Panc1 (cell line): ENCODE data around the gene USP53. TPM values are rescaled to one million over a fixed set of nuclear protein-coding genes. Genes with fewer than 3 reads are reported as not detected.

Experiments
- ATAC-seq: fragments of 200-7000 bp; cut with Tn5 transposase; 2 replicates; pipeline ENCODE4 v1.9.1; 2020; ENCODE audit warnings: mild to moderate bottlenecking, moderate library complexity
- BruUV-seq: library from RNA; stranded (reverse); fragments of 400-500 nt; replicated peaks from 2 replicates; lab custom pipeline; 2021; lab: Mats Ljungman, UMichigan
- CTCF ChIA-PET: fragments of 300-600 bp; sonication (Branson Sonifier 250); formaldehyde crosslinking; loops from one replicate; lab custom pipeline; 2022; ENCODE audit warnings: antibody characterized with exemption; lab: Charles Lee
- POLR2A ChIA-PET: fragments of 300-600 bp; sonication (Branson Sonifier 250); formaldehyde crosslinking; loops from one replicate; lab custom pipeline; 2022; ENCODE audit warnings: antibody characterized with exemption; lab: Charles Lee
- DNase-seq: peaks from one replicate; pipeline ENCODE4 v3.0.0-alpha.2; 2010; ENCODE audit warnings: low read depth, low spot score
- H3K27ac ChIP-seq: 2 replicates; pipeline ENCODE4 v1.5.1; 2011; ENCODE audit warnings: mild to moderate bottlenecking, low read length, inconsistent platforms
- H3K27me3 ChIP-seq: fragments of 200-500 bp; sonication (Bioruptor generic); 2 replicates; pipeline ENCODE4 v1.6.0; 2014; ENCODE audit warnings: low read length, inconsistent platforms; ENCODE audit not compliant: control insufficient read depth, insufficient read depth
- H3K36me3 ChIP-seq: fragments of 200-500 bp; sonication (Bioruptor generic); 2 replicates; pipeline ENCODE4 v1.5.1; 2014; ENCODE audit warnings: inconsistent platforms, mild to moderate bottlenecking, low read length, moderate library complexity; ENCODE audit not compliant: control insufficient read depth, insufficient read depth
- H3K4me1 ChIP-seq: 2 replicates; pipeline ENCODE4 v1.5.1; 2011; ENCODE audit warnings: inconsistent platforms, mild to moderate bottlenecking, low read length, moderate library complexity; ENCODE audit not compliant: control insufficient read depth, insufficient read depth
- H3K4me3 ChIP-seq, 2 experiments: 2 replicates each; pipeline ENCODE4 v1.5.1; 2011 to 2012; ENCODE audit warnings: low read depth in 2 of 2, low read length in 2 of 2, mild to moderate bottlenecking in 2 of 2, inconsistent platforms in 1 of 2, moderate library complexity in 1 of 2
- H3K9me3 ChIP-seq: fragments of 200-500 bp; sonication (Bioruptor generic); 2 replicates; pipeline ENCODE4 v1.5.1; 2014; ENCODE audit warnings: low read depth, mild to moderate bottlenecking, inconsistent platforms, low read length, moderate library complexity; ENCODE audit not compliant: control insufficient read depth, insufficient read depth
- POLR2AphosphoS5 ChIP-seq: IDR thresholded peaks from 2 replicates; pipeline ENCODE4 v1.6.1; 2012; ENCODE audit warnings: mild to moderate bottlenecking, low read depth, low read length, moderate library complexity
- SIN3A ChIP-seq: IDR thresholded peaks from 2 replicates; pipeline ENCODE4 v1.6.1; 2012; ENCODE audit warnings: low read depth, mild to moderate bottlenecking, low read length, moderate library complexity, borderline replicate concordance; ENCODE audit not compliant: insufficient read depth
- TCF7L2 ChIP-seq: IDR thresholded peaks from 2 replicates; pipeline ENCODE4 v1.6.1; 2011; ENCODE audit warnings: mild to moderate bottlenecking, low read depth, low read length, inconsistent platforms
- in situ Hi-C: cut with HindIII; loops from 2 replicates; pipeline ENCODE4 v1.10.0; 2016; ENCODE audit warnings: low sequenced_read_pairs, low pct_unique_long_range_greater_than_20kb
- intact Hi-C: fragments of 100-400 bp; cut with micrococcal nuclease; formaldehyde crosslinking; loops from one replicate; pipeline ENCODE4 v1.10.0; 2022; ENCODE audit not compliant: unreplicated experiment
- total RNA-seq: library from RNA; stranded (reverse); gene quantifications from one replicate; pipeline ENCODE4 v1.2.1, GENCODE V29; 2021; ENCODE audit not compliant: unreplicated experiment
- TF ChIP-seq, protein P1 (sequence below): fragments of 450-650 bp; IDR thresholded peaks from 2 replicates; pipeline ENCODE4 v1.5.1; 2017; ENCODE audit warnings: mild to moderate bottlenecking
- TF ChIP-seq, protein P2 (sequence below), 2 experiments: IDR thresholded peaks; 2 replicates each; pipeline ENCODE4 v1.6.1; 2011 to 2012; ENCODE audit warnings: low read depth in 2 of 2, control low read depth in 1 of 2, low read length in 1 of 2, mild to moderate bottlenecking in 1 of 2, moderate library complexity in 1 of 2; ENCODE audit not compliant: insufficient read depth in 1 of 2

Gene USP53
- total RNA-seq, 1 experiment from 2014 or later, result 5.3 TPM

DNA sequence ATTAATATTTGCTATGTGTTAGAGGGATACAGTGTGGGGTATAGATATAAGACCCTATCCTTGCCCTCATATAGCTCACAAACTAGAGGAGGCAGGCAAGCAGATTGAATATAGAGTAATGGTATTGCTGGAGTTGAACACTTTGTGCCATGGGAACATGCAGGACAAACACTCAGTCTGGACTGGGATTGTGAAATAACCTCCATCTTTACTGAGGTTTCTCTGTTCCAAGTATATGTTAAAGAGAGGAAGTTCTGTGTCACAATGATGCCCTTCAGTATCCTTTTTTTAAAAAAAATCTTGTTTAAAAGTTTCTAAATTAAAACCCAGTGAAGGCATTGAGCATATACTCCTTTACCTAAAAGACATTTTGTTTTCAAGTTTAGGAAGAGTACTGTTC is 100.7 kb downstream of the USP53 start:
- in situ Hi-C loops (no loop called here), intact Hi-C loops (loop anchor here (10.0 kb wide), 1 partner anchor 312 kb away; the partner anchor contains the start of gene PDE5A)
- no TSS peak for BruUV-seq
- no peaks in the 10 kb centered on the region for H3K36me3 ChIP-seq
- H3K4me3 ChIP-seq, result no peak overlapping the region
- peaks cover 2% of the 10 kb centered on the region for H3K27me3 ChIP-seq
- DNase-seq (no peak), ATAC-seq (no peak)
- POLR2A ChIA-PET, result no interaction called here
- H3K9me3 ChIP-seq, result no peaks in the 10 kb centered on the region
- no peaks in the 10 kb centered on the region for H3K4me1 ChIP-seq
- TF ChIP-seq TCF7L2, result no peak
- no peak overlapping the region for H3K27ac ChIP-seq
- CTCF ChIA-PET, result no interaction called here

DNA sequence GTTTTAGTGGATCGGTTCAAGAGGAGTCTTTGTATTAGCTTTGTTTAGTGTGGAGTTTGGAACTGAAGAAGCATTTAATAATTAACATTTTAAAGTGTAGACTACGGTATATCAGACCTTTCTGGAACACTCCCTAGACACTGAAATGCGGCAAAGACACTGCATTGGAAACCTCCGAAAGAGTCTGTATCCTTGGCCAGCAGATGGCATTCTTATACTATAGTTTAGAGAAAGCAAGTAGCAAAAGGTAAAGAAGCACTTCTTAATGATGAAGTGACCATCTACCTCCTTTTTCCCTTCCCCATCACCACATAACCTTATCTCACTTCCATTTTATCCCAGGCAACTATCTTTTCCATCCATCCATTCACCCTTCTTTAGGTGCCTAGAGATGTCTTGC is 101.8 kb downstream of the USP53 start:
- no peaks in the 10 kb centered on the region for H3K36me3 ChIP-seq
- no peaks in the 10 kb centered on the region for H3K4me1 ChIP-seq
- H3K27ac ChIP-seq, result no peak overlapping the region
- POLR2A ChIA-PET, result no interaction called here
- TF ChIP-seq TCF7L2, result no peak
- TF ChIP-seq, protein P1, sequence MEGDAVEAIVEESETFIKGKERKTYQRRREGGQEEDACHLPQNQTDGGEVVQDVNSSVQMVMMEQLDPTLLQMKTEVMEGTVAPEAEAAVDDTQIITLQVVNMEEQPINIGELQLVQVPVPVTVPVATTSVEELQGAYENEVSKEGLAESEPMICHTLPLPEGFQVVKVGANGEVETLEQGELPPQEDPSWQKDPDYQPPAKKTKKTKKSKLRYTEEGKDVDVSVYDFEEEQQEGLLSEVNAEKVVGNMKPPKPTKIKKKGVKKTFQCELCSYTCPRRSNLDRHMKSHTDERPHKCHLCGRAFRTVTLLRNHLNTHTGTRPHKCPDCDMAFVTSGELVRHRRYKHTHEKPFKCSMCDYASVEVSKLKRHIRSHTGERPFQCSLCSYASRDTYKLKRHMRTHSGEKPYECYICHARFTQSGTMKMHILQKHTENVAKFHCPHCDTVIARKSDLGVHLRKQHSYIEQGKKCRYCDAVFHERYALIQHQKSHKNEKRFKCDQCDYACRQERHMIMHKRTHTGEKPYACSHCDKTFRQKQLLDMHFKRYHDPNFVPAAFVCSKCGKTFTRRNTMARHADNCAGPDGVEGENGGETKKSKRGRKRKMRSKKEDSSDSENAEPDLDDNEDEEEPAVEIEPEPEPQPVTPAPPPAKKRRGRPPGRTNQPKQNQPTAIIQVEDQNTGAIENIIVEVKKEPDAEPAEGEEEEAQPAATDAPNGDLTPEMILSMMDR, result peak; percentile 48; the same call in 1 of the 2 replicates
- H3K27me3 ChIP-seq, result peaks cover 2% of the 10 kb centered on the region
- no TSS peak for BruUV-seq
- DNase-seq (no peak), ATAC-seq (peak; percentile 94)
- H3K4me3 ChIP-seq, result no peak overlapping the region
- H3K9me3 ChIP-seq, result no peaks in the 10 kb centered on the region
- in situ Hi-C loops (no loop called here), intact Hi-C loops (loop anchor here (2.0 to 10.0 kb wide), 2 partner anchors 176 to 310 kb away; partner anchors contain the start of gene PDE5A)
- CTCF ChIA-PET, result no interaction called here

DNA sequence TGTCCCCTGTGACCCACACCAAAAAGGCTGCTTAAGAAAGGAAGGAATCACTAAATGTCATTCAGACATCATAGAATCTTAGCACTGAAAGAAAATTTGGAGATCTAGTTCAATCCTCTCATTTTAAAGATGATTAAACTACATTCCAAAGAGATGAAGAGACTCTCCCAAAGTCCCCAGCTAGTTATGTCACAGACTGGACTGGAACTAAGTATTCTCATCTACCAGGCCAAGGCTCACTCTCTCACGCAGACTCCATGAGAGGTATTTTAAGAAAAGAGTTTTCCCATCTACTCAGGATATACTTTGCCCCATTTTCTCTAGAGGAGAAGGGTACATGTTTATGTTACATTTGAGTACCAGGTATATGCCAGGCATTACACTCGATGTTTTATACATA is 102.5 kb downstream of the USP53 start:
- DNase-seq (no peak), ATAC-seq (no peak)
- Histone ChIP-seq H3K27me3 (peaks cover 2% of the 10 kb centered on the region), H3K27ac (no peak overlapping the region), H3K4me3 (no peak overlapping the region), H3K4me1 (no peaks in the 10 kb centered on the region), H3K36me3 (no peaks in the 10 kb centered on the region), H3K9me3 (no peaks in the 10 kb centered on the region)
- ChIA-PET POLR2A (no interaction called here), CTCF (no interaction called here)
- no peak for TF ChIP-seq TCF7L2
- TF ChIP-seq, protein P2, sequence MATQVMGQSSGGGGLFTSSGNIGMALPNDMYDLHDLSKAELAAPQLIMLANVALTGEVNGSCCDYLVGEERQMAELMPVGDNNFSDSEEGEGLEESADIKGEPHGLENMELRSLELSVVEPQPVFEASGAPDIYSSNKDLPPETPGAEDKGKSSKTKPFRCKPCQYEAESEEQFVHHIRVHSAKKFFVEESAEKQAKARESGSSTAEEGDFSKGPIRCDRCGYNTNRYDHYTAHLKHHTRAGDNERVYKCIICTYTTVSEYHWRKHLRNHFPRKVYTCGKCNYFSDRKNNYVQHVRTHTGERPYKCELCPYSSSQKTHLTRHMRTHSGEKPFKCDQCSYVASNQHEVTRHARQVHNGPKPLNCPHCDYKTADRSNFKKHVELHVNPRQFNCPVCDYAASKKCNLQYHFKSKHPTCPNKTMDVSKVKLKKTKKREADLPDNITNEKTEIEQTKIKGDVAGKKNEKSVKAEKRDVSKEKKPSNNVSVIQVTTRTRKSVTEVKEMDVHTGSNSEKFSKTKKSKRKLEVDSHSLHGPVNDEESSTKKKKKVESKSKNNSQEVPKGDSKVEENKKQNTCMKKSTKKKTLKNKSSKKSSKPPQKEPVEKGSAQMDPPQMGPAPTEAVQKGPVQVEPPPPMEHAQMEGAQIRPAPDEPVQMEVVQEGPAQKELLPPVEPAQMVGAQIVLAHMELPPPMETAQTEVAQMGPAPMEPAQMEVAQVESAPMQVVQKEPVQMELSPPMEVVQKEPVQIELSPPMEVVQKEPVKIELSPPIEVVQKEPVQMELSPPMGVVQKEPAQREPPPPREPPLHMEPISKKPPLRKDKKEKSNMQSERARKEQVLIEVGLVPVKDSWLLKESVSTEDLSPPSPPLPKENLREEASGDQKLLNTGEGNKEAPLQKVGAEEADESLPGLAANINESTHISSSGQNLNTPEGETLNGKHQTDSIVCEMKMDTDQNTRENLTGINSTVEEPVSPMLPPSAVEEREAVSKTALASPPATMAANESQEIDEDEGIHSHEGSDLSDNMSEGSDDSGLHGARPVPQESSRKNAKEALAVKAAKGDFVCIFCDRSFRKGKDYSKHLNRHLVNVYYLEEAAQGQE (IDR thresholded peaks at IDR 0.05; ENCODE audit: insufficient read depth in 1 of 2, low read depth in 2 of 2, low read length in 1 of 2), result no peak
- TF ChIP-seq SIN3A, result no peak
- TF ChIP-seq, protein P1, result no peak
- no peak for TF ChIP-seq POLR2AphosphoS5
- BruUV-seq, result no TSS peak
- intact Hi-C loops, result loop anchor here (2.0 to 10.0 kb wide), 2 partner anchors 176 to 310 kb away; partner anchors contain the start of gene PDE5A
- in situ Hi-C loops, result no loop called here
